Epithelial cell of esophagus (primary cell): ENCODE results near the gene NES.

Source experiments
- DNase-seq: peaks from one replicate; pipeline ENCODE4 v3.0.0; 2010; ENCODE audit warnings: low read depth
- H3K4me3 ChIP-seq: 2 replicates; pipeline ENCODE4 v1.5.1; 2011; ENCODE audit warnings: mild to moderate bottlenecking, low read length, control low read depth
- TF ChIP-seq, protein P1 (sequence below): IDR thresholded peaks from 2 replicates; pipeline ENCODE4 v1.5.1; 2011; ENCODE audit warnings: low read depth, mild to moderate bottlenecking, low read length, control low read depth, inconsistent platforms; ENCODE audit not compliant: insufficient read depth; ENCODE audit errors: missing control alignments

NES gene

DNA sequence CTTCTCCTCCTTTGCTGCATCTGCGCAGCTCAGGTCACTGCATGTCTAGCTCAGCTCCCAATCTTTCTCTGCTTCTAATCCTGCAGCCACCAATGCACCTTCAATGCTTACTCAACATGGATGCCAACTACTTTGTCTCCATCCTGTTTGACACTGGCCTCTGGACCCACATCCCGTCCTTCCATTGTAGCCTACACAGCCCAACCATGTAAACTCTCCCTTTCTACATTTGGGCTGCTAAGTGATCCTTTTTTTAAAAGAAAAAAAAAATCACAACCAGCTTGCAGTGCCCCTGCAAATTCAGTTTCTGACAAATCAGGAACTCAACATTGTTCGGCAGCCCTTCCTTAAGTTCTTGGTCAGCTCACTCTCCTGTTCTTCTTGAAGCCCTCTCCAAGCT is 37.6 kb upstream of the NES start:
- TF ChIP-seq, protein P1, sequence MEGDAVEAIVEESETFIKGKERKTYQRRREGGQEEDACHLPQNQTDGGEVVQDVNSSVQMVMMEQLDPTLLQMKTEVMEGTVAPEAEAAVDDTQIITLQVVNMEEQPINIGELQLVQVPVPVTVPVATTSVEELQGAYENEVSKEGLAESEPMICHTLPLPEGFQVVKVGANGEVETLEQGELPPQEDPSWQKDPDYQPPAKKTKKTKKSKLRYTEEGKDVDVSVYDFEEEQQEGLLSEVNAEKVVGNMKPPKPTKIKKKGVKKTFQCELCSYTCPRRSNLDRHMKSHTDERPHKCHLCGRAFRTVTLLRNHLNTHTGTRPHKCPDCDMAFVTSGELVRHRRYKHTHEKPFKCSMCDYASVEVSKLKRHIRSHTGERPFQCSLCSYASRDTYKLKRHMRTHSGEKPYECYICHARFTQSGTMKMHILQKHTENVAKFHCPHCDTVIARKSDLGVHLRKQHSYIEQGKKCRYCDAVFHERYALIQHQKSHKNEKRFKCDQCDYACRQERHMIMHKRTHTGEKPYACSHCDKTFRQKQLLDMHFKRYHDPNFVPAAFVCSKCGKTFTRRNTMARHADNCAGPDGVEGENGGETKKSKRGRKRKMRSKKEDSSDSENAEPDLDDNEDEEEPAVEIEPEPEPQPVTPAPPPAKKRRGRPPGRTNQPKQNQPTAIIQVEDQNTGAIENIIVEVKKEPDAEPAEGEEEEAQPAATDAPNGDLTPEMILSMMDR: no peak
- H3K4me3 ChIP-seq: no peak overlapping the region
- no peak for DNase-seq

DNA sequence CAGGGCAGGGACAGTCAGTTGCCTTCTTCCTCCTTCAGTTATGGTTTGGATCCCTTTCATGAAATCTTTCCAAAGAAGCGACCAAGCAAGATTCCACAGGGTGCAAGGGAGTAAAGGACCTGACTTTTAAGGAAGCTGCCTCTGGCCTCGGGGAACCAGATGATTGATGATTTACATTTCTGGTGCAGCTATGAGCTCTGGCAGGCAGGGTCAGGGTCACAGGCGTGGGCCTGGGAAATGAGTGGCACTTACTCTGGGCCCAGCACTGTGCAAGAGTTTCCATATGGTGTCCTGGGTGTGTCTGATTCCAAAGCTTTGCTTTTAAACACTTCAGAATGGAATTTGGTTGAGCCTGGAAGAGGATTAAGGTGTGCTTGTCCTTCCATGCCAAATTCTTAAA is 35.4 kb upstream of the NES start:
- DNase-seq: peak; percentile 52
- TF ChIP-seq, protein P1: no peak
- H3K4me3 ChIP-seq: no peak overlapping the region

DNA sequence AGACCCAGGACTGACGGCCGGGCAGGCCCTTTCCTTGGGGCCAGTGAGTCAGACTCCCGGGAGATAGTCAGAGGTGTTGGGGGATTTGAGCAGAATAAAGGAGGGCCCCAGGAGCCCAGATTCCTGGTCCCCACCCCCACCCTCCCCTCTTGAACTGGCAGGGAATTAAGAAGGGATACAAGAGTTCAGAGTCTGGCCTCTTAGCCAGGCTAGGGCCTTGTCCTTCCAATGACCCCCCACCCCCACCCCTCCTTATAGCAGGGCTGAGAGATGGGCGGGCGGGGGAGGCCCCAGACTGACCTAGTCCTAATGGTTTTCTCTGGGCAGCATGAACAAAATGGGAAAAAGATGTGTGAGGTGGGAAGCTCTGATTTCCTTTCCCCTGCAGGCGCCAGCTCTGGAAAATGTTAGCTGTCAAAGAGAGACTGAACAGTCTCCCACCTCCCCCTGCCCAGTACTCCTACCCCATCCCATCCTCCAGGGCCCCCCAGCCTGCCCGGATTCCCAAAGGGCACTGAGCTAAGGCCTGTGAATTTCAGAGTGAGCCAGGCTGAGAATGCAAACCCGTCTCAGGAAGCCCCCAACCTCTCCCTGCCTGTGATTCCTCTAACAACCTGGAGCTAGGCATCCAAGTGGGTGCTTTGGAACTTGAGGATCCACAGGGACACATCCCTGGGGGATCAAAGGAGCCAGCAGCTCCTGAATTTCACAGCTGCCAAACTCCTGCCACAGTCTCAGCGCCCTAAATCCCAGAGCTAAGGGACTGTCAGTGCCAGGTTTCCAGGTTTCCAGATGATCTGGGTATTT is 34.0 kb upstream of the NES start:
- no peak for DNase-seq
- TF ChIP-seq, protein P1: no peak
- no peak overlapping the region for H3K4me3 ChIP-seq

DNA sequence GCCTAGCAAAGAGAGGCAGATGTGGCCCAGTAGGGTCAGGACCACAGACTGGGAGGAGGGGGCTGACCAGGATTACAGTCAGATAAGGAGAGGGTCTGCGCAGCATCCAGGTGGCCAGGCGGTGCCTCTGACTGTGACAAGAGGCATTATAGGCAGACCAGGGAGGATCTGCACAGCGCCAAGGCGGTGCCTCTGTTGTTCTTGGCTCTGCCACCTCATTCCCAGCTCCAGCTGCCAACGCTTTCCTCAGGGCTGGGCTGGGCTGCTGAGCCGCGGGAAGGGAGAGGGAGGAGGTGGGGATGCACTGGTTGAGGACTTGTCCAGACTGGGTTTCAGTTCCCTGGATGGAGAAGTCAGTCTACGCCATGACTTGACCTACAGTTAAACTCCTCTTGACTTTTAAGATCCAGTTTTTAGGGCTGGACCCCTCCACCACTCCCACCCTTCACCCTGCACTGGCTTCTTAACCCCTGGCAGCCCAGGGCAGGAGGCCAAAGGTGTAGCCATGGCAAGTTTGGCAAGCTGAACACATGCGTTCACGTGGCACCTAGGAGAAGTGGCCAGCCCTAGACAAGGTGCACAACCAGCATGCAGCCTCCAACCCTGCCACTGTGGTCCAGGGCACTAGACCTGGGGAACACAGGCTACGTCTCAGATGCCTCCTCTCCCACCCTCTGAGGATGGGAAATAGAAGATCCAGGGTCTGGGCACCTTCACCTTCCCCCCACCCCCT is 32.7 kb upstream of the NES start:
- TF ChIP-seq, protein P1: no peak
- no peak overlapping the region for H3K4me3 ChIP-seq
- DNase-seq: peak; percentile 93

DNA sequence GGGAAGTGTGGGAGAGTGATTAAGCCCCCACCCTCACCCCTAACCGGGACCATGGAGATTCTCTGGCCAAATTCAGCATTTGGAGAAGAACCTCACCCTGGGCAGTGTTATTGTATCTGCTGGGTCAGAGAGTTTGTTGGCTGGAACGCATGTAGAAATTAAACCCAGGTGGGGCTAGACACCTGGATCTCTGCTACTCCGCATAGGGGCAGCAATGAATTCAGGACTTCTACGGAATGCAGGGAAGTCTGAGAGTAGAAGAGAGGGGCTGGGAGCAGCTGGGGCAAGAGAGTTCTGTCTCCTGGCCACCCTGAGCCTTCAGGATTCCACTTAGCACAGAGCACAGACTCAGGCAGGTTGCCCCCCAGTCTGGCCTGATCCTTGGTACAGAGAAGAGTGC is 31.8 kb upstream of the NES start:
- no peak for DNase-seq
- TF ChIP-seq, protein P1: no peak
- no peak overlapping the region for H3K4me3 ChIP-seq

DNA sequence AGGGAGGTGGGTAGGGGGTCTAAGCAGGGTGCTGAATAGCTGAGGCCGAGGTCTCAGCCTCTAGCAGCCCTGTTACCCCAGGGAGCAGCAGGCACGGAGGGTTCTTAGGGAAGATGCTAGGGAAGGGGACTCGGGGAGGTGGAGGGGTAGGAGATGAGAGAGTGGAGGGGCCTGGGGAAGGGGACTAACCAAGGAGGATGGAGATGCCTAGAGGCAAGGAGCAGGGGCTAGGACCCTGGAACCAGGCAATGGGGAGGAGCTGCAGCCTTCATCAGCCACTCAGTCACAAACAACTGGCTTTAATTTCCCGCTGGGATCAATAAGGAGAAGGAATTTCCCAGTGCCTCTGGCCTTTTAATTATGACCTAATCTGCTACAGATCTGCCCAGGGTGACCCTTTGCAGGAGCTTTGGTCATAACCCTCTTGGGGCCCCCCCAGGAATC is 31.0 kb upstream of the NES start:
- no peak overlapping the region for H3K4me3 ChIP-seq
- TF ChIP-seq, protein P1: no peak
- no peak for DNase-seq
